ENCODE data around the gene ZC2HC1B. TPM values are rescaled to one million over a fixed set of nuclear protein-coding genes. Genes with fewer than 3 reads are reported as not detected.

The ZC2HC1B gene
- total RNA-seq, 1 experiment from 2014 or later = not detected

- TF ChIP-seq CTCF (conservative IDR thresholded peaks at IDR 0.05) = no peak
- H3K27me3 Mint-ChIP-seq (ENCODE audit: low read depth) = peaks cover 50% of the 10 kb centered on the region
Measured at GRCh38 chr6:143952060-143952778, 87.9 kb downstream of the ZC2HC1B start.

More at GRCh38 chr6:143952060-143952778, 87.9 kb downstream of the ZC2HC1B start:
- no peak overlapping the region for H2BK120ac ChIP-seq (ENCODE audit: low read depth, low read length, poor library complexity, severe bottlenecking)
- H3K18ac ChIP-seq (ENCODE audit: insufficient read length, low read depth, low read length) = no peak overlapping the region
- no peaks in the 10 kb centered on the region for H3K23me2 ChIP-seq (ENCODE audit: insufficient read length, low read depth, low read length, poor library complexity, severe bottlenecking)
- H2BK15ac ChIP-seq (ENCODE audit: low read depth, low read length) = no peak overlapping the region
- no peak overlapping the region for H3K23ac ChIP-seq (ENCODE audit: insufficient read length, low read depth, low read length)
- no peak overlapping the region for H3K4me3 Mint-ChIP-seq
- H2BK12ac ChIP-seq (ENCODE audit: insufficient read length, low read depth, low read length) = no peak overlapping the region
- no peak overlapping the region for H3K27ac Mint-ChIP-seq
- 0 out of 7 replicates have a peak, but pooled peaks cover 0 to 3% (median 0%) of the 10 kb centered on the region in 3 experiments for H3K36me3 Mint-ChIP-seq (ENCODE audit: insufficient read depth in 1 of 3, low read depth in 3 of 3)
- H4K20me1 ChIP-seq (ENCODE audit: control insufficient read depth, insufficient read depth, insufficient read length) = no peaks in the 10 kb centered on the region
- no peaks in the 10 kb centered on the region for H3K79me2 ChIP-seq (ENCODE audit: insufficient read depth, low read length)
- no peak overlapping the region for H3K14ac ChIP-seq (ENCODE audit: insufficient read depth, low read length)
- H3K9me3 Mint-ChIP-seq = peaks cover 1 to 4% of the 10 kb centered on the region in 2 experiments; a peak in 3 of 5 replicates
- H3K4me2 ChIP-seq (ENCODE audit: insufficient read depth, insufficient read length, low read length) = no peak overlapping the region
- H3K79me1 ChIP-seq (ENCODE audit: insufficient read depth, low read depth, low read length, poor library complexity, severe bottlenecking) = no peaks in the 10 kb centered on the region
- no peak overlapping the region for H2BK5ac ChIP-seq (ENCODE audit: insufficient read length, low read length)
- peaks cover 23% of the 10 kb centered on the region in 2 experiments for H3K4me1 Mint-ChIP-seq
- no peak overlapping the region for H3K56ac ChIP-seq (ENCODE audit: insufficient read length, low read depth, low read length)
- H3K4ac ChIP-seq (ENCODE audit: low read depth, low read length) = no peak overlapping the region
- no peak overlapping the region for H3K9ac ChIP-seq (ENCODE audit: extremely low read depth, insufficient read length, low read length)
- no peak overlapping the region for H2BK20ac ChIP-seq (ENCODE audit: low read depth, low read length, poor library complexity, severe bottlenecking)
- WGBS (ENCODE audit: extremely low coverage, insufficient read length, low lambda C conversion rate) = no CpG with 5 or more reads among the region's 9 CpGs
- peaks cover 6% of the 10 kb centered on the region; the same call in 1 of the 2 replicates for H3K4me1 ChIP-seq (ENCODE audit: insufficient read depth, low read length)
- H4K5ac ChIP-seq (ENCODE audit: insufficient read length, low read depth, low read length) = no peak overlapping the region
- H4K8ac ChIP-seq (replicated peaks; ENCODE audit: insufficient read length, low read depth, low read length) = no peak overlapping the region
- H4K91ac ChIP-seq (ENCODE audit: insufficient read length, low read depth, low read length) = no peak overlapping the region
- DNase-seq = no peak
- H3K27ac ChIP-seq (ENCODE audit: insufficient read length, low read depth, low read length) = no peak overlapping the region
- H3T11ph ChIP-seq (ENCODE audit: low read length) = no peak overlapping the region
- peaks cover 4% of the 10 kb centered on the region for H3K9me3 ChIP-seq (ENCODE audit: control insufficient read depth, low read depth, low read length)
- no peak overlapping the region for H2AFZ ChIP-seq (ENCODE audit: low read length)
- H2AK5ac ChIP-seq (ENCODE audit: insufficient read length, low read length) = no peak overlapping the region
- peaks cover 25% of the 10 kb centered on the region for H3K27me3 ChIP-seq (ENCODE audit: insufficient read depth, low read length)
